ENCODE data around the gene RAP1GAP2.

GRCh38 chr17:2750721-2751120 lies 45.5 kb upstream of the RAP1GAP2 start:
- TF ChIP-seq ZNF274 (IDR thresholded peaks at IDR 0.05; ENCODE audit: low read length): no peak
- TF ChIP-seq ZNF274 (tag by site-specific recombination; IDR thresholded peaks at IDR 0.05; ENCODE audit: borderline replicate concordance): no peak
- TF ChIP-seq REST (tag by site-specific recombination; IDR thresholded peaks at IDR 0.05): no peak
- TF ChIP-seq, protein P1, sequence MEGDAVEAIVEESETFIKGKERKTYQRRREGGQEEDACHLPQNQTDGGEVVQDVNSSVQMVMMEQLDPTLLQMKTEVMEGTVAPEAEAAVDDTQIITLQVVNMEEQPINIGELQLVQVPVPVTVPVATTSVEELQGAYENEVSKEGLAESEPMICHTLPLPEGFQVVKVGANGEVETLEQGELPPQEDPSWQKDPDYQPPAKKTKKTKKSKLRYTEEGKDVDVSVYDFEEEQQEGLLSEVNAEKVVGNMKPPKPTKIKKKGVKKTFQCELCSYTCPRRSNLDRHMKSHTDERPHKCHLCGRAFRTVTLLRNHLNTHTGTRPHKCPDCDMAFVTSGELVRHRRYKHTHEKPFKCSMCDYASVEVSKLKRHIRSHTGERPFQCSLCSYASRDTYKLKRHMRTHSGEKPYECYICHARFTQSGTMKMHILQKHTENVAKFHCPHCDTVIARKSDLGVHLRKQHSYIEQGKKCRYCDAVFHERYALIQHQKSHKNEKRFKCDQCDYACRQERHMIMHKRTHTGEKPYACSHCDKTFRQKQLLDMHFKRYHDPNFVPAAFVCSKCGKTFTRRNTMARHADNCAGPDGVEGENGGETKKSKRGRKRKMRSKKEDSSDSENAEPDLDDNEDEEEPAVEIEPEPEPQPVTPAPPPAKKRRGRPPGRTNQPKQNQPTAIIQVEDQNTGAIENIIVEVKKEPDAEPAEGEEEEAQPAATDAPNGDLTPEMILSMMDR (tag by site-specific recombination; IDR thresholded peaks at IDR 0.05): no peak
- TF ChIP-seq SALL2 (tag by site-specific recombination; IDR thresholded peaks at IDR 0.05; ENCODE audit: borderline replicate concordance): no peak
- TF ChIP-seq, protein P2, sequence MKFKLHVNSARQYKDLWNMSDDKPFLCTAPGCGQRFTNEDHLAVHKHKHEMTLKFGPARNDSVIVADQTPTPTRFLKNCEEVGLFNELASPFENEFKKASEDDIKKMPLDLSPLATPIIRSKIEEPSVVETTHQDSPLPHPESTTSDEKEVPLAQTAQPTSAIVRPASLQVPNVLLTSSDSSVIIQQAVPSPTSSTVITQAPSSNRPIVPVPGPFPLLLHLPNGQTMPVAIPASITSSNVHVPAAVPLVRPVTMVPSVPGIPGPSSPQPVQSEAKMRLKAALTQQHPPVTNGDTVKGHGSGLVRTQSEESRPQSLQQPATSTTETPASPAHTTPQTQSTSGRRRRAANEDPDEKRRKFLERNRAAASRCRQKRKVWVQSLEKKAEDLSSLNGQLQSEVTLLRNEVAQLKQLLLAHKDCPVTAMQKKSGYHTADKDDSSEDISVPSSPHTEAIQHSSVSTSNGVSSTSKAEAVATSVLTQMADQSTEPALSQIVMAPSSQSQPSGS (tag by site-specific recombination; IDR thresholded peaks at IDR 0.05; ENCODE audit: low read depth): no peak
- no peak for TF ChIP-seq SETDB1 (IDR thresholded peaks at IDR 0.05; ENCODE audit: insufficient read length, low read length)
- TF ChIP-seq RBAK (tag by site-specific recombination; IDR thresholded peaks at IDR 0.05): no peak
- TF ChIP-seq TCF7L2 (IDR thresholded peaks at IDR 0.05; ENCODE audit: borderline replicate concordance, low read depth, low read length): no peak
- TF ChIP-seq ZNF132 (tag by site-specific recombination; IDR thresholded peaks at IDR 0.05; ENCODE audit: borderline replicate concordance): no peak
- no peak for TF ChIP-seq ZNF121 (tag by site-specific recombination; IDR thresholded peaks at IDR 0.05)
- no peak for TF ChIP-seq ZNF777 (tag by site-specific recombination; IDR thresholded peaks at IDR 0.05; ENCODE audit: borderline replicate concordance)
- no peak for TF ChIP-seq ZNF776 (tag by site-specific recombination; IDR thresholded peaks at IDR 0.05; ENCODE audit: borderline replicate concordance)
- TF ChIP-seq, protein P3, sequence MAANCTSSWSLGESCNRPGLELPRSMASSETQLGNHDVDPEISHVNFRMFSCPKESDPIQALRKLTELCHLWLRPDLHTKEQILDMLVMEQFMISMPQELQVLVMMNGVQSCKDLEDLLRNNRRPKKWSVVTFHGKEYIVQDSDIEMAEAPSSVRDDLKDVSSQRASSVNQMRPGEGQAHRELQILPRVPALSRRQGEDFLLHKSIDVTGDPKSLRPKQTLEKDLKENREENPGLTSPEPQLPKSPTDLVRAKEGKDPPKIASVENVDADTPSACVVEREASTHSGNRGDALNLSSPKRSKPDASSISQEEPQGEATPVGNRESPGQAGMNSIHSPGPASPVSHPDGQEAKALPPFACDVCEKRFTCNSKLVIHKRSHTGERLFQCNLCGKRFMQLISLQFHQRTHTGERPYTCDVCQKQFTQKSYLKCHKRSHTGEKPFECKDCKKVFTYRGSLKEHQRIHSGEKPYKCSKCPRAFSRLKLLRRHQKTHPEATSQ (tag by site-specific recombination; IDR thresholded peaks at IDR 0.05): no peak
